CD8-positive, alpha-beta memory T cell (primary cell): ENCODE data around the gene PACSIN3. TPM values are rescaled to one million over a fixed set of nuclear protein-coding genes. Genes with fewer than 3 reads are reported as not detected.

Source experiments
- CTCF ChIA-PET: fragments of 350-600 bp; sonication (Branson Sonifier 250); formaldehyde crosslinking; loops from one replicate; lab custom pipeline; 2021; ENCODE audit warnings: antibody characterized with exemption; lab: Charles Lee
- POLR2A ChIA-PET: fragments of 350-600 bp; sonication (Branson Sonifier 250); formaldehyde crosslinking; loops from one replicate; lab custom pipeline; 2021; ENCODE audit warnings: antibody characterized with exemption; lab: Charles Lee
- DNase-seq, 5 donors: peaks; one replicate each; pipeline versions ENCODE4 v3.0.0 to v3.0.0-alpha.2; 2020 to 2022; ENCODE audit warnings: mixed read lengths in 1 of 5
- H3K27ac ChIP-seq: one replicate; pipeline ENCODE4 v1.7.0; 2013; ENCODE audit warnings: low read depth, mild to moderate bottlenecking, low read length, moderate library complexity
- H3K27me3 ChIP-seq: 2 replicates; pipeline ENCODE4 v1.7.0; 2013; ENCODE audit warnings: low read length, mild to moderate bottlenecking; ENCODE audit not compliant: insufficient read depth, poor library complexity, severe bottlenecking
- H3K36me3 ChIP-seq: 2 replicates; pipeline ENCODE4 v1.7.0; 2013; ENCODE audit warnings: mild to moderate bottlenecking, low read length, moderate library complexity; ENCODE audit not compliant: insufficient read depth
- H3K4me1 ChIP-seq: 2 replicates; pipeline ENCODE4 v1.7.0; 2013; ENCODE audit warnings: mild to moderate bottlenecking, low read length, moderate library complexity; ENCODE audit not compliant: insufficient read depth
- H3K4me3 ChIP-seq: 2 replicates; pipeline ENCODE4 v1.7.0; 2013; ENCODE audit warnings: mild to moderate bottlenecking, low read length
- H3K9me3 ChIP-seq: 2 replicates; pipeline ENCODE4 v1.7.0; 2013; ENCODE audit warnings: mild to moderate bottlenecking, low read length
- H3K27ac Mint-ChIP-seq, 8 donors: one replicate each; pipeline ENCODE4 v1.8.0; 2020 to 2021; ENCODE audit warnings: mixed read lengths in 8 of 8, mild to moderate bottlenecking in 6 of 8, inconsistent platforms in 3 of 8, moderate library complexity in 3 of 8
- H3K27me3 Mint-ChIP-seq, 2 donors: one replicate each; pipeline ENCODE4 v1.8.0; 2020 to 2021; ENCODE audit warnings: mixed read lengths in 2 of 2, mild to moderate bottlenecking in 1 of 2, moderate library complexity in 1 of 2
- H3K36me3 Mint-ChIP-seq, 3 donors: one replicate each; pipeline ENCODE4 v1.8.0; 2020 to 2021; ENCODE audit warnings: mixed read lengths in 3 of 3, inconsistent platforms in 1 of 3, mild to moderate bottlenecking in 1 of 3
- H3K4me1 Mint-ChIP-seq, 3 donors: one replicate each; pipeline ENCODE4 v1.8.0; 2020 to 2021; ENCODE audit warnings: mixed read lengths in 3 of 3, inconsistent platforms in 1 of 3, mild to moderate bottlenecking in 1 of 3
- H3K4me3 Mint-ChIP-seq, 7 donors: one replicate each; pipeline ENCODE4 v1.8.0; 2020 to 2021; ENCODE audit warnings: mixed read lengths in 7 of 7, mild to moderate bottlenecking in 6 of 7, moderate library complexity in 4 of 7, inconsistent platforms in 2 of 7
- H3K9me3 Mint-ChIP-seq, 5 donors: one replicate each; pipeline ENCODE4 v1.8.0; 2020 to 2022; ENCODE audit warnings: mixed read lengths in 5 of 5, mild to moderate bottlenecking in 3 of 5, moderate library complexity in 2 of 5, inconsistent platforms in 1 of 5
- polyA plus RNA-seq: library from polyadenylated mRNA; unstranded; fragments of 300-500 nt; fragmentation: Illumina TruSeq; gene quantifications from one replicate; pipeline ENCODE4 v1.2.3, GENCODE V29; 2021
- total RNA-seq, 2 experiments: library from RNA; stranded (reverse); gene quantifications; one replicate each; pipeline ENCODE4 v1.2.3, GENCODE V29; 2021

The PACSIN3 gene
- total and polyA plus RNA-seq, 3 experiments from 2014 or later = 7.9 to 9.2 TPM; not detected in 1

DNA sequence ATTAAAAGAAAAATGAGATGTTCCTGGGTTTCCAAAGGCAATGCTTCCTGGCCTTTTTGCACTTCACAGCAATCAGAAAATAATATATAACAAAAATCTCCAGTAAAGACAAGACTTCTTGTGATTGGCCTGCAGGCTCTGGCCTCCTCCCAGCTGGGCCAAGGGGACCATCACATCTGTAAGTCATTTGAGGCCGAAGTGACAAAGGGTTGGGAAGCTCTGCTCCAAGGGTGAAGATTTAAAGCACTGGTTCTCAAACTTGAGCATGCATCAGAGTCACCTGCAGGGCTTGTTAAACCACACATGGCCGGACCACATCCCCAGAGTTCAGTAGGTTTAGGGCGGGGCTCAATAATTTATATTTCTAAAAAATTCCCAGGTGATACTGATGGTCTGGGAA is 41.7 kb downstream of the PACSIN3 start:
- Mint-ChIP-seq H3K4me1 (no peaks in the 10 kb centered on the region), H3K27ac (no peak overlapping the region), H3K36me3 (peaks cover 0 to 12% (median 5%) of the 10 kb centered on the region in 3 donors), H3K27me3 (no peaks in the 10 kb centered on the region), H3K4me3 (no peak overlapping the region), H3K9me3 (no peaks in the 10 kb centered on the region)
- no peaks in the 10 kb centered on the region for H3K36me3 ChIP-seq
- POLR2A ChIA-PET = no interaction called here
- no peaks in the 10 kb centered on the region for H3K9me3 ChIP-seq
- no peak for DNase-seq
- no peak overlapping the region for H3K27ac ChIP-seq
- no peak overlapping the region for H3K4me3 ChIP-seq
- H3K4me1 ChIP-seq = no peaks in the 10 kb centered on the region
- no peaks in the 10 kb centered on the region for H3K27me3 ChIP-seq
- CTCF ChIA-PET = no interaction called here

DNA sequence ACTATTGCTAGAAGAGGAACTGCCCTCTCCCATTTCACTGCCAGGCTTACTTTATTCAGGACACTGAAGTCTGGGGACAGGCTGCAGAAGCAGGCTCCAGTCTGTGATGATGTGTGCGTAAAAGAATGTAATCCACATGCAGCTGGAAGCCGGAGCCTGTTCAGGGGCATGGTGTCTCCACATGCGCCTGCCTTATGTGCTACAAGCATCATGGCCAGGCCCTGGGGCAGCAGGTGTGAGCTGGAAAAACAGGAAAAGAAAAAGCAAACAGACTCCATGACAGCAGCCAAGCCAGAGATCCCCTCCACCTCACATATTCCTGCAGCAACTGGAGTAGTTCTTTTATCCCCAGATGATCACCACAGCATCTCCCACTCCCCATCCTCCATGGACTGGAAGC is 42.9 kb downstream of the PACSIN3 start:
- DNase-seq = no peak
- Mint-ChIP-seq H3K27ac (no peak overlapping the region), H3K36me3 (peaks cover 0 to 12% (median 5%) of the 10 kb centered on the region in 3 donors), H3K27me3 (no peaks in the 10 kb centered on the region), H3K9me3 (no peaks in the 10 kb centered on the region), H3K4me1 (no peaks in the 10 kb centered on the region), H3K4me3 (no peak overlapping the region)
- Histone ChIP-seq H3K36me3 (peaks cover under 1% of the 10 kb centered on the region), H3K27ac (no peak overlapping the region), H3K9me3 (no peaks in the 10 kb centered on the region), H3K4me1 (no peaks in the 10 kb centered on the region), H3K27me3 (no peaks in the 10 kb centered on the region), H3K4me3 (no peak overlapping the region)
- CTCF ChIA-PET = interaction anchor here (2.7 kb wide), 1 partner anchor 10 kb away, joined by 12 read pairs; no protein-coding TSS in a partner anchor
- POLR2A ChIA-PET = no interaction called here

DNA sequence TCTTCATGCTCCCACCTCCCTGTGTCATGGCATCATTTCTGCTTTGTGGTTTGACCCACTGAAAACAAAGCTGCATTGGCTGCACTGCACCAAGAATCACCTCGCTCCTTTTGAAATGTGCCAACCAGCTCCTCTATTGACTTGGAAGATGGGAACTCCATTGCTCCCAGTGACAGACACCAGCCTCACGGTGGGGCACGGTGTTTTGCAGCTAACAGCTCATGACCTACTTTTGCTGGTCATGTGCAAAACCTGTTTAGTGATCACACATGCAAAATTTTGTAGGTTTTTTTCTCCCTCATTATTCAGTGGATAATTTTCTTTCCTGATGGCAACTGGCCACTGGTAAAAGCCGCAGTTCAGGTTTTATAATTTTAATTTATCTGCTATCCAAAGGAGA is 46.4 kb downstream of the PACSIN3 start:
- H3K27ac ChIP-seq = no peak overlapping the region
- no peak overlapping the region for H3K4me3 Mint-ChIP-seq
- POLR2A ChIA-PET = no interaction called here
- no peaks in the 10 kb centered on the region for H3K9me3 Mint-ChIP-seq
- H3K36me3 ChIP-seq = peaks cover 5% of the 10 kb centered on the region
- H3K4me3 ChIP-seq = no peak overlapping the region
- H3K27ac Mint-ChIP-seq = no peak overlapping the region
- H3K4me1 ChIP-seq = no peaks in the 10 kb centered on the region
- no peaks in the 10 kb centered on the region for H3K4me1 Mint-ChIP-seq
- no peaks in the 10 kb centered on the region for H3K27me3 ChIP-seq
- H3K27me3 Mint-ChIP-seq = no peaks in the 10 kb centered on the region
- CTCF ChIA-PET = interaction anchor here (0.7 to 2.2 kb wide), 2 partner anchors 13 to 15 kb away, joined by 3 to 6 read pairs; no protein-coding TSS in a partner anchor
- no peak for DNase-seq
- H3K36me3 Mint-ChIP-seq = peaks cover 11 to 26% (median 15%) of the 10 kb centered on the region in 3 donors
- H3K9me3 ChIP-seq = no peaks in the 10 kb centered on the region

DNA sequence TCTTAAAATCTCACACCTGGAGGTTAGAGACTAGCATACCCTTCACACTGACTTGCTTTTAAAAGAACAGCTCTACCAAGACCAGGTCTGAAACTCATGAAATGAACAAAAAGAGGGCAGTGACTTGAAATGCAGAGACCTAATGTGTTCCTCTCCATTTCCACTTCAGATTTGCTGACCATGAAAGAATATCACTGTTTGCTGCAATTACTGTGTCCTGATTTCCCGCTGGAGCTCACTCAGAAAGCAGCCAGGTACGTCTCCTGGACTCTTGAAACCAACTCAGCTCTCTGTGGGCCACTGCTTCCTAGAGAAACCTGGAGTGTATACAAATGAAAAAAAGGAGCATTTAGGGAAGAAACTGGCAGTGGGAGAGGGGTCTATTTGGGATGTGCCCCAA is 48.8 kb downstream of the PACSIN3 start:
- H3K9me3 ChIP-seq = no peaks in the 10 kb centered on the region
- CTCF ChIA-PET = no interaction called here
- H3K36me3 ChIP-seq = peaks cover 5% of the 10 kb centered on the region
- H3K9me3 Mint-ChIP-seq = no peaks in the 10 kb centered on the region
- no peak overlapping the region for H3K27ac Mint-ChIP-seq
- no peak overlapping the region for H3K4me3 Mint-ChIP-seq
- H3K27ac ChIP-seq = no peak overlapping the region
- peaks cover 11 to 25% (median 15%) of the 10 kb centered on the region in 3 donors for H3K36me3 Mint-ChIP-seq
- POLR2A ChIA-PET = no interaction called here
- H3K4me3 ChIP-seq = no peak overlapping the region
- DNase-seq = no peak
- H3K27me3 ChIP-seq = no peaks in the 10 kb centered on the region
- no peaks in the 10 kb centered on the region for H3K27me3 Mint-ChIP-seq
- no peaks in the 10 kb centered on the region for H3K4me1 Mint-ChIP-seq
- H3K4me1 ChIP-seq = no peaks in the 10 kb centered on the region

DNA sequence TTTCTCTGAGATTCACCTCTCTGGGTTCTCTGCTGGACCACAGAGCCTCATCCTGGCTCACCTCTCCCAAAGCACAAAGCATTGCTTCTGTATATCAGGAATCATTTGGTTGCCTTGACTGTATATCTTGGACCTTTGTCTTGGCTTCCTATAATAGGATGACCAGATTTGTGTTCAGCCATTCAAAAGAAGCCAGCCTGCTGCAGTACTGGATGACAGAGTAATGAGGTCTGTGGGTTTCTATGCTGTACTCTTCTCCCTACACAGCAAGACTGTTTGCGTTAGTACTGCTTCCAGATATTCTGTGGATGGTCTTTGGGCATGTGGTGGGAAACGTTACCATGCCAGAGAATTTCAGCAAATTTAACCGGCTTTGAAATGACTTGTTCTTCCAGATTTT is 49.3 kb downstream of the PACSIN3 start:
- Mint-ChIP-seq H3K9me3 (no peaks in the 10 kb centered on the region), H3K4me3 (no peak overlapping the region), H3K27ac (no peak overlapping the region), H3K36me3 (peaks cover 11 to 24% (median 15%) of the 10 kb centered on the region in 3 donors), H3K27me3 (no peaks in the 10 kb centered on the region), H3K4me1 (no peaks in the 10 kb centered on the region)
- ChIA-PET POLR2A (no interaction called here), CTCF (no interaction called here)
- Histone ChIP-seq H3K27ac (no peak overlapping the region), H3K9me3 (no peaks in the 10 kb centered on the region), H3K36me3 (peaks cover 5% of the 10 kb centered on the region), H3K4me1 (no peaks in the 10 kb centered on the region), H3K4me3 (no peak overlapping the region), H3K27me3 (no peaks in the 10 kb centered on the region)
- no peak for DNase-seq

DNA sequence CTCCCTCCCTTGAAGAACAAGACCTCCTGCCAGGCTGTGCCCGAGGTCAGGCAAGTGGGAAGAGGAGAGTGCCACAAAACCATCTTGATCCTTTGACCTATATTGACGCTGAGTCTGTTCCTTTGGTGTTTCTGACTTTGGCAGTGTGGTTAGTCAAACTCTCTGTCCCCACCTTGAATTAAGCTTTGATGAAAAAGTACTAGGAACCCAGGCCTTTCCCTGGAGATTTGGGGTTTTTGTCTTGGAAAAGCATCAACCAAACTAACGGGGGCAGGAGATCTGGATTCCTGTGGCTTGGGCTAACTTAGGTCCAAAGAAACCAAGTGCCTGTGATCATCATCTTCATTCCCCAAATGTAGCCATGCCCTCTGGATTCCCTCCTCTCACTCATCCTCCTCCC is 49.9 kb downstream of the PACSIN3 start:
- POLR2A ChIA-PET = no interaction called here
- no peak overlapping the region for H3K27ac ChIP-seq
- no peak overlapping the region for H3K4me3 ChIP-seq
- CTCF ChIA-PET = no interaction called here
- H3K4me3 Mint-ChIP-seq = no peak overlapping the region
- no peaks in the 10 kb centered on the region for H3K4me1 ChIP-seq
- no peaks in the 10 kb centered on the region for H3K9me3 Mint-ChIP-seq
- H3K36me3 ChIP-seq = peaks cover 5% of the 10 kb centered on the region
- DNase-seq = no peak
- H3K27me3 Mint-ChIP-seq = no peaks in the 10 kb centered on the region
- no peaks in the 10 kb centered on the region for H3K9me3 ChIP-seq
- no peaks in the 10 kb centered on the region for H3K27me3 ChIP-seq
- peaks cover 11 to 24% (median 15%) of the 10 kb centered on the region in 3 donors for H3K36me3 Mint-ChIP-seq
- H3K27ac Mint-ChIP-seq = peak overlapping the region in 2 of 8 donors; percentile 3 to 64
- H3K4me1 Mint-ChIP-seq = no peaks in the 10 kb centered on the region

DNA sequence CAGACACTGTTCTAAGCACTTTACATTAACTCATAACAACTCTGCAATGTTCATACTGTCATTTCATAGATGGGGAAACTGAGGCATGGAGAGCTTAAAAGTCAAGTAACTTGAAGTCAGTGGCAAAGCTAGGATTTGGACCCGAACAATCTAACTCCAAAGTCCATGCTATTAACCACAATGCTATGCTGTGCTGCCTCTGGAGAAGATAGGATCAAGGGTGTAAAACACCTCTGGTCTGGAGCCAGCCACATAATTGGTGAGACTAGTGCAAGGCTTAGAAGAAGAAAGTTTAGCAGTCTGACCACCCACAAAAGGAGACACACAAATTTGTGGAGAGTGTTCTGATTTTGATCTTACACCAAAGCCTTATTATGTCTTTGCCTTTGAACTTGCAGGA is 53.3 kb downstream of the PACSIN3 start:
- no peaks in the 10 kb centered on the region for H3K4me1 ChIP-seq
- Mint-ChIP-seq H3K27ac (no peak overlapping the region), H3K9me3 (no peaks in the 10 kb centered on the region), H3K4me1 (no peaks in the 10 kb centered on the region), H3K27me3 (no peaks in the 10 kb centered on the region), H3K4me3 (no peak overlapping the region), H3K36me3 (peaks cover 8 to 17% (median 13%) of the 10 kb centered on the region in 3 donors)
- H3K27me3 ChIP-seq = no peaks in the 10 kb centered on the region
- H3K27ac ChIP-seq = no peak overlapping the region
- peaks cover 1% of the 10 kb centered on the region for H3K36me3 ChIP-seq
- H3K4me3 ChIP-seq = no peak overlapping the region
- ChIA-PET POLR2A (no interaction called here), CTCF (interaction anchor here (5.1 kb wide), 1 partner anchor 21 kb away, joined by 25 read pairs; no protein-coding TSS in a partner anchor)
- no peak for DNase-seq
- H3K9me3 ChIP-seq = no peaks in the 10 kb centered on the region

DNA sequence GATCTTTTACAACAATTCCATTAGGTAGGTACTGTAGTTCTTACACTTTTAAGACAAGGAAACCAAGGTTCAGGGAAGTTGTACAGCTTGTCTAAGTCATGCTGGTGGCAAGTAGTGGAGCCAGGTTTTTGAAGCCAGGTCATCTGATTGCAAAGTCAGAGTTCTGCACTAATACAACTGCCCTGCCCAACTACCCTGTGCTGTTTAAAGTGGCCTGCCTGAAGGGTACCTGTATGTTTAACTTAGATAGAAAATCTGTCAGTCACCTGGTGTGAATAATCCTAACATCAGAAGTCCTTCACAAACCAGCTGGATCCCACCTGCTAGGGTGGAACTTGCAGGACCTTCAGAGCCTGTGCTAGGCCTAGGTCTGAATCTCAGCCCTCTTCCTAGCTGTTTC is 53.7 kb downstream of the PACSIN3 start:
- POLR2A ChIA-PET = no interaction called here
- Mint-ChIP-seq H3K4me1 (no peaks in the 10 kb centered on the region), H3K9me3 (no peaks in the 10 kb centered on the region), H3K4me3 (no peak overlapping the region), H3K27ac (no peak overlapping the region), H3K36me3 (peaks cover 3 to 13% (median 9%) of the 10 kb centered on the region in 3 donors), H3K27me3 (no peaks in the 10 kb centered on the region)
- no peak for DNase-seq
- no peak overlapping the region for H3K27ac ChIP-seq
- no peaks in the 10 kb centered on the region for H3K27me3 ChIP-seq
- no peaks in the 10 kb centered on the region for H3K9me3 ChIP-seq
- CTCF ChIA-PET = interaction anchor here (5.1 kb wide), 1 partner anchor 22 kb away, joined by 25 read pairs; no protein-coding TSS in a partner anchor
- no peaks in the 10 kb centered on the region for H3K36me3 ChIP-seq
- no peaks in the 10 kb centered on the region for H3K4me1 ChIP-seq
- H3K4me3 ChIP-seq = no peak overlapping the region
